ENCODE results near the gene MORF4L2.

- TF ChIP-seq CTCF (IDR thresholded peaks at IDR 0.05) (no peak), POLR2A (IDR thresholded peaks at IDR 0.05) (no peak)
Measured at GRCh38 chrX:103691059-103691458, 4.6 kb upstream of the MORF4L2 start.
